Keratinocyte (primary cell): ENCODE measurements around the gene CABLES2. TPM values are rescaled to one million over a fixed set of nuclear protein-coding genes. Genes with fewer than 3 reads are reported as not detected.

ENCODE experiments used
- DNase-seq: peaks from one replicate; pipeline ENCODE4 v3.0.0-alpha.2; 2011; ENCODE audit warnings: low read depth, missing footprints, low spot score
- FAIRE-seq: peaks from 2 replicates; lab custom pipeline; 2011; peaks lifted over from hg19 to GRCh38; lab: Jason Lieb, UNC
- H2AFZ ChIP-seq: 2 replicates; pipeline ENCODE4 v1.6.0; 2012; ENCODE audit warnings: low read length, control low read depth, inconsistent platforms; ENCODE audit not compliant: control insufficient read depth
- H3K27ac ChIP-seq: 2 replicates; pipeline ENCODE4 v1.5.1; 2011; ENCODE audit warnings: low read length; ENCODE audit not compliant: control insufficient read depth, insufficient read depth
- H3K27me3 ChIP-seq: 3 replicates; pipeline ENCODE4 v1.6.0; 2011; ENCODE audit warnings: low read length; ENCODE audit not compliant: control insufficient read depth, insufficient read depth; ENCODE audit errors: extremely low read depth
- H3K36me3 ChIP-seq, 2 experiments: 2 replicates in 1 of 2; 3 replicates in 1 of 2; pipeline ENCODE4 v1.5.1; 2011; ENCODE audit warnings: low read length in 2 of 2, mild to moderate bottlenecking in 1 of 2; ENCODE audit not compliant: control insufficient read depth in 2 of 2, insufficient read depth in 2 of 2; ENCODE audit errors: extremely low read depth in 1 of 2
- H3K4me1 ChIP-seq: 3 replicates; pipeline ENCODE4 v1.5.1; 2011; ENCODE audit warnings: low read length; ENCODE audit not compliant: control insufficient read depth, insufficient read depth; ENCODE audit errors: extremely low read depth
- H3K4me2 ChIP-seq: 3 replicates; pipeline ENCODE4 v1.6.0; 2011; ENCODE audit warnings: low read depth, low read length; ENCODE audit not compliant: control insufficient read depth, insufficient read depth; ENCODE audit errors: extremely low read depth
- H3K4me3 ChIP-seq, 3 experiments: fragments of 200-600 bp in 1 of 3; sonication (generic) in 1 of 3; 2 replicates in 2 of 3; 3 replicates in 1 of 3; pipeline ENCODE4 v1.5.1; 2011 to 2016; ENCODE audit warnings: low read length in 3 of 3, mild to moderate bottlenecking in 3 of 3, control low read depth in 2 of 3, inconsistent platforms in 1 of 3, low read depth in 1 of 3, mixed read lengths in 1 of 3, mixed run types in 1 of 3, moderate library complexity in 1 of 3; ENCODE audit not compliant: control insufficient read depth in 2 of 3, insufficient read depth in 2 of 3; ENCODE audit errors: extremely low read depth in 1 of 3
- H3K79me2 ChIP-seq: 2 replicates; pipeline ENCODE4 v1.6.0; 2012; ENCODE audit warnings: low read length; ENCODE audit not compliant: control insufficient read depth, insufficient read depth
- H3K9ac ChIP-seq: 3 replicates; pipeline ENCODE4 v1.6.0; 2011; ENCODE audit warnings: low read length; ENCODE audit not compliant: control insufficient read depth, insufficient read depth; ENCODE audit errors: extremely low read depth
- H3K9me1 ChIP-seq: 3 replicates; pipeline ENCODE4 v1.6.0; 2011; ENCODE audit warnings: low read length; ENCODE audit not compliant: control insufficient read depth, insufficient read depth; ENCODE audit errors: extremely low read depth
- H3K9me3 ChIP-seq: 2 replicates; pipeline ENCODE4 v1.5.1; 2012; ENCODE audit warnings: low read depth, low read length; ENCODE audit not compliant: control insufficient read depth
- H4K20me1 ChIP-seq: 3 replicates; pipeline ENCODE4 v1.6.0; 2011; ENCODE audit warnings: low read length; ENCODE audit not compliant: control insufficient read depth, insufficient read depth; ENCODE audit errors: extremely low read depth
- EZH2 ChIP-seq: IDR thresholded peaks from one replicate; pipeline ENCODE4 v1.6.1; 2012; ENCODE audit warnings: inconsistent platforms, mild to moderate bottlenecking, low read length, moderate library complexity
- dilution Hi-C: fragments of 300-500 bp; cut with MboI; formaldehyde crosslinking; loops from one replicate; pipeline ENCODE4 v1.7.0; 2020; ENCODE audit warnings: low sequenced_read_pairs; ENCODE audit not compliant: extremely low pct_ligation_motif_present
- polyA plus RNA-seq, 5 experiments: library from polyadenylated mRNA; depleted of rRNA in 3 of 5; stranded (reverse) in 3 of 5; stranded (forward) in 1 of 5; unstranded in 1 of 5; fragments of >200 nt; gene quantifications; 1 replicate in 1 of 5; 2 replicates in 3 of 5; 3 replicates in 1 of 5; pipeline versions ENCODE4 v1.2.1 to v1.2.3, GENCODE V29; 2011 to 2012; ENCODE audit warnings: missing spikeins in 2 of 5, low read depth in 1 of 5, low replicate concordance in 1 of 5
- TF ChIP-seq, protein P1 (sequence below), 3 experiments: IDR thresholded peaks in 1 of 3; conservative IDR thresholded peaks in 1 of 3; optimal IDR thresholded peaks in 1 of 3; 2 replicates in 2 of 3; 3 replicates in 1 of 3; pipeline versions ENCODE3 to v1.5.1; 2011; ENCODE audit warnings: low read length in 3 of 3, mild to moderate bottlenecking in 3 of 3, moderate library complexity in 2 of 3, control low read depth in 1 of 3, inconsistent platforms in 1 of 3; ENCODE audit not compliant: insufficient read depth in 2 of 3; ENCODE audit errors: extremely low read depth in 1 of 3

The CABLES2 gene
- polyA plus RNA-seq, 1 donor (not counting 4 experiments of a cell fraction or from before 2014, with no cell fraction given) = 2.2 TPM

DNA sequence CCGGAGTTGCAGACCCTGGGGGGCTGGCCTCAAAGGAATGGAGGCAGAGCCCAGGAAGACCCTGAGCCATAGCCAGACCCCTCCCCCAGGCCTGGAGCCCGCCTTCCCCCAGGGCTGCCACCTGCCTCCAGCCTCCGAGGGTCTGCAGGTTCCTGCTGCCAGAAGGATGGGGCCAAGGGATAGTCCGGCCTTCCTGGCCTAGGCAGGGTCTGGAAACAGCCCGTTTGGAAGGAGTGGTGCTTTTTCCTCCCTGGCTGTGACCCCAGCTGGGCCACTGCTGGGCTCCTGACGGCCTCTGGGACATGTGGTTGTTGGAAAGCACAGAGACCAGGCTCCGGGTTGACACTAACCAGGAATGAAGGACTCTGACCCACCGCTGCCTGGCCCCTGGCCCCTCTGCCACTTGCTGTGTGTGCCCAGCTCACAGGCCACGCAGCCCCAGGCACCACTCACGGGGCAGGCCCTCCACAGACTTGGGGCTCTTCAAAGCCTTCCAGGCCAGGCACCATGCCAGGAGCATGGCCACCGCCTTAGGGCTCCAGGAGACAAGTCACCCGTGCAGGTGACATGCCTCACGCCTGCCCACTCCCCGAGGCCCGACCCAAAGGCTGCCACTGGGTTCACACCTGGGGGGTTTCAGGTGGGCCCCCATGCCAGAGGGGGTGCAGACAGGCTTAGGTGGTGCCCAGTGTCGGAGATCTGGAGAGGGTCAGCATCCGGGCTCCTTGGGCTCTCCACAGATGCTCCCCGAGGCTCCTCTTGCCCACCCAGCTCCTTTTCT is 36.1 kb downstream of the CABLES2 start:
- Histone ChIP-seq H4K20me1 (no peaks in the 10 kb centered on the region), H3K36me3 (no peaks in the 10 kb centered on the region), H3K79me2 (peaks cover 3% of the 10 kb centered on the region), H3K9ac (no peak overlapping the region), H3K4me1 (peaks cover 30% of the 10 kb centered on the region), H3K9me3 (no peaks in the 10 kb centered on the region), H3K27ac (no peak overlapping the region), H3K27me3 (no peaks in the 10 kb centered on the region), H3K4me2 (no peak overlapping the region), H3K4me3 (no peak overlapping the region), H3K9me1 (no peaks in the 10 kb centered on the region), H2AFZ (no peak overlapping the region)
- TF ChIP-seq, protein P1, sequence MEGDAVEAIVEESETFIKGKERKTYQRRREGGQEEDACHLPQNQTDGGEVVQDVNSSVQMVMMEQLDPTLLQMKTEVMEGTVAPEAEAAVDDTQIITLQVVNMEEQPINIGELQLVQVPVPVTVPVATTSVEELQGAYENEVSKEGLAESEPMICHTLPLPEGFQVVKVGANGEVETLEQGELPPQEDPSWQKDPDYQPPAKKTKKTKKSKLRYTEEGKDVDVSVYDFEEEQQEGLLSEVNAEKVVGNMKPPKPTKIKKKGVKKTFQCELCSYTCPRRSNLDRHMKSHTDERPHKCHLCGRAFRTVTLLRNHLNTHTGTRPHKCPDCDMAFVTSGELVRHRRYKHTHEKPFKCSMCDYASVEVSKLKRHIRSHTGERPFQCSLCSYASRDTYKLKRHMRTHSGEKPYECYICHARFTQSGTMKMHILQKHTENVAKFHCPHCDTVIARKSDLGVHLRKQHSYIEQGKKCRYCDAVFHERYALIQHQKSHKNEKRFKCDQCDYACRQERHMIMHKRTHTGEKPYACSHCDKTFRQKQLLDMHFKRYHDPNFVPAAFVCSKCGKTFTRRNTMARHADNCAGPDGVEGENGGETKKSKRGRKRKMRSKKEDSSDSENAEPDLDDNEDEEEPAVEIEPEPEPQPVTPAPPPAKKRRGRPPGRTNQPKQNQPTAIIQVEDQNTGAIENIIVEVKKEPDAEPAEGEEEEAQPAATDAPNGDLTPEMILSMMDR (optimal IDR thresholded peaks at IDR 0.05 in 1 of 3, IDR thresholded peaks at IDR 0.05 in 1 of 3, conservative IDR thresholded peaks at IDR 0.05 in 1 of 3; ENCODE audit: extremely low read depth in 1 of 3, insufficient read depth in 2 of 3, low read length in 3 of 3) = no peak
- TF ChIP-seq EZH2 = no peak
- DNase-seq (no peak), FAIRE-seq (no peak)
- dilution Hi-C loops = no loop called here

DNA sequence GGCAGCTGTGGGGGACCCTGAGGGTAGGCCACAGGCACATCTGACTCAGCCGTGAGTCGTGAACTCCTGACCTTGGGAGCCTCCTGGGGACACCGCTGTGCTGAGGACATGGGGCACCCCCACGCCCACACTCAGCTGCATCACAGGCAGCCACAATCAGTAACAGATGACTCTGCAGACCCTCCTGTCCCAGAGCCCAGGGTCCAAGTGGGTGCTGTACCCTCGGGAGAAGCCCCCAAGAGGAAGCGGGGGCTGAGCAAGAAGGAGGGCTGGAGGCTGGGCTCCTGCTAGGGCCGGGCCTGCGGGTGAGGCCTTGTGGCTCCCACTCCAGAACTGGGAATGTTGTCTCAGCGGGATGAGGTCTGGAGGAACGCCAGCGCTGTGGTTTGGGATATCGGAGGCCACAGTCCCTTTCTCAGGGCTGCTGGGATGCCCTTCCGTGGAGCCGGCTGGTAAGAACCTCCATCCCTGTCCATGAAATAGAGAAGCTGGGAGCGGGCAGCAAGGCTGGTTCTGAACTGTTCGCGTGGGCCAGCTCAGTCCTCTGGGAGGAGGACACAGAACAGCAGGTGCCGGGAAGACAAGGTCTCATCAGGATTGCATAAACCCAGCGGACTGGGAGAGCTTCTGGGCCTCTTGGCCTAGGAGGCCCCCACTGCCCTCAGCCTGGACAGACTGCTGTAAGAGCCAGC is 36.8 kb downstream of the CABLES2 start:
- TF ChIP-seq, protein P1 (optimal IDR thresholded peaks at IDR 0.05 in 1 of 3, IDR thresholded peaks at IDR 0.05 in 1 of 3, conservative IDR thresholded peaks at IDR 0.05 in 1 of 3; ENCODE audit: extremely low read depth in 1 of 3, insufficient read depth in 2 of 3, low read length in 3 of 3) = no peak
- no peak for TF ChIP-seq EZH2
- FAIRE-seq (no peak), DNase-seq (no peak)
- no peaks in the 10 kb centered on the region for H3K36me3 ChIP-seq
- peak overlapping the region; percentile 5 for H3K4me2 ChIP-seq
- no peaks in the 10 kb centered on the region for H3K9me3 ChIP-seq
- H3K4me3 ChIP-seq = no peak overlapping the region
- no peak overlapping the region for H3K27ac ChIP-seq
- peaks cover 35% of the 10 kb centered on the region for H3K4me1 ChIP-seq
- H3K9me1 ChIP-seq = no peaks in the 10 kb centered on the region
- dilution Hi-C loops = no loop called here
- H3K9ac ChIP-seq = no peak overlapping the region
- H2AFZ ChIP-seq = no peak overlapping the region
- H3K27me3 ChIP-seq = no peaks in the 10 kb centered on the region
- H3K79me2 ChIP-seq = peaks cover 9% of the 10 kb centered on the region
- peaks cover 3% of the 10 kb centered on the region for H4K20me1 ChIP-seq
